Astrocyte (in vitro differentiated cells and primary cell): ENCODE data around the gene TADA2A.

Experiments used
- CTCF ChIP-seq: IDR thresholded peaks from 2 replicates; pipeline ENCODE4 v1.5.1; 2011; ENCODE audit warnings: low read depth, mild to moderate bottlenecking, inconsistent platforms, low read length, moderate library complexity; ENCODE audit not compliant: insufficient read depth
- EZH2 ChIP-seq: IDR thresholded peaks from 2 replicates; pipeline ENCODE4 v1.6.1; 2012; ENCODE audit warnings: mild to moderate bottlenecking, low read length, inconsistent platforms; ENCODE audit not compliant: insufficient read depth

- no peak for TF ChIP-seq EZH2
- TF ChIP-seq CTCF = no peak
These were observed 15.5 kb upstream of the TADA2A start for GRCh38 chr17:37391146-37391545.
